Activated naive CD4-positive, alpha-beta T cell treated with anti-CD3 and anti-CD28 coated beads for 36 hours (primary cell): ENCODE data around the gene DMAC2. TPM values are rescaled to one million over a fixed set of nuclear protein-coding genes. Genes with fewer than 3 reads are reported as not detected.
"Not testable (repeated sequence)": the region's sequence is repeated elsewhere in the genome, so short reads cannot be mapped to it uniquely, and the experiment has no call there.

Experiments used
- CTCF ChIA-PET: fragments of 350-600 bp; sonication (Branson Sonifier 250); formaldehyde crosslinking; loops from one replicate; lab custom pipeline; 2021; ENCODE audit warnings: antibody characterized with exemption; lab: Charles Lee
- DNase-seq: peaks from one replicate; pipeline ENCODE4 v3.0.0-alpha.2; 2020
- H3K27ac Mint-ChIP-seq: one replicate; pipeline ENCODE4 v1.8.0; 2021; ENCODE audit warnings: mild to moderate bottlenecking, mixed read lengths
- H3K27me3 Mint-ChIP-seq: one replicate; pipeline ENCODE4 v1.8.0; 2021; ENCODE audit warnings: low read depth, mixed read lengths
- H3K36me3 Mint-ChIP-seq: one replicate; pipeline ENCODE4 v1.8.0; 2021; ENCODE audit warnings: low read depth, mixed read lengths
- H3K4me1 Mint-ChIP-seq: one replicate; pipeline ENCODE4 v1.8.0; 2021; ENCODE audit warnings: low read depth, mixed read lengths
- H3K4me3 Mint-ChIP-seq: one replicate; pipeline ENCODE4 v1.8.0; 2021; ENCODE audit warnings: mild to moderate bottlenecking, moderate library complexity, mixed read lengths
- H3K9me3 Mint-ChIP-seq: one replicate; pipeline ENCODE4 v1.8.0; 2021; ENCODE audit warnings: mixed read lengths
- intact Hi-C: fragments of 100-400 bp; cut with micrococcal nuclease; formaldehyde crosslinking; loops from one replicate; pipeline ENCODE4 v1.15.1; 2023
- total RNA-seq, 2 experiments: library from RNA; stranded (reverse); gene quantifications; one replicate each; pipeline ENCODE4 v1.2.3, GENCODE V29; 2021

Gene DMAC2
- total RNA-seq, 2 experiments from 2014 or later = 51.5 to 53.8 TPM

DNA sequence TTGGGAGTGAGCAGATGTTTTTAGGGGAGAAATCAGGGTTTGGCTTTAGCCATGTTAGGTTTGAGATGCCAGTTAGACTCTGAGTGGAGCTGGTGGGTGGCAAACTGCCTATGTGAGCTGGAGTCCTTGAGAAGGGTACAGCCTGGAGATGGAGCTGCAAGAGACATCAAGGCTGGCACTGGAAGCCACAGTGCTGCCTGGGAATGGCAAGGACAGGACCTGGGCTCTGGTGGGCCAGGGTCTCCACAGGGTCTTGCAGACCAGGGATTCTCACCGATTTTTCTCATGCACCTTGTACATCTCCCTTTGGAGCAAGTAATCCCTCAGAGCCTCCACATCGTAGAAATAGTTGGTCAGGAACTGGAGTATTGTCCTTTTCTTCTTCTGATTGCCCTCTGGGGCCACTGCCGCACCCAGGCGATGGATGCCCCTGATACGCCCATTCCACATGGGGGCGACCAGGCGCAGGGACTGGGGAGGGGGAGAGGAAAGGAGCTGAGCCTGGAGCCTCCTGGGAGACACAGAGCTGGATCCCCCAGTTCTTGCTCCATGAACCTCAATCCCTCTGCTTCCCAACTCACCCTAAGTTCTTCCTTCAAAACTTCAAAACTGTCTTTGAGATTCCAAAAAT lies 1.7 kb downstream of the DMAC2 start:
- Mint-ChIP-seq H3K36me3 (peaks cover 3% of the 10 kb centered on the region), H3K4me1 (peaks cover 13% of the 10 kb centered on the region), H3K27ac (no peak overlapping the region), H3K4me3 (peak overlapping the region; percentile 25), H3K27me3 (no peaks in the 10 kb centered on the region), H3K9me3 (no peaks in the 10 kb centered on the region)
- DNase-seq = no peak
- intact Hi-C loops = loop anchor here (2.0 to 5.0 kb wide), 2 partner anchors 86 to 129 kb away; partner anchors contain the start of gene TGFB1
- CTCF ChIA-PET = interaction anchor here (0.5 to 3.1 kb wide), 4 partner anchors 9 to 453 kb away, joined by 3 to 46 read pairs (median 3); no protein-coding TSS in a partner anchor

- Mint-ChIP-seq H3K36me3 (peaks cover 10% of the 10 kb centered on the region), H3K27ac (no peak overlapping the region), H3K27me3 (no peaks in the 10 kb centered on the region), H3K4me1 (peaks cover 13% of the 10 kb centered on the region), H3K9me3 (no peaks in the 10 kb centered on the region), H3K4me3 (no peak overlapping the region)
- DNase-seq = no peak
- CTCF ChIA-PET = interaction anchor here (0.6 to 2.0 kb wide), 3 partner anchors 13 to 127 kb away, joined by 4 to 9 read pairs (median 5); no protein-coding TSS in a partner anchor
- intact Hi-C loops = loop anchor here (5.0 kb wide), 1 partner anchor 84 kb away; the partner anchor contains the start of gene TGFB1
Measured at GRCh38 chr19:41436674-41436951, 3.1 kb downstream of the DMAC2 start.

- Mint-ChIP-seq H3K4me1 (peaks cover 13% of the 10 kb centered on the region), H3K4me3 (no peak overlapping the region), H3K9me3 (no peaks in the 10 kb centered on the region), H3K27me3 (no peaks in the 10 kb centered on the region), H3K27ac (no peak overlapping the region), H3K36me3 (peaks cover 10% of the 10 kb centered on the region)
- intact Hi-C loops = loop anchor here (5.0 kb wide), 1 partner anchor 84 kb away; the partner anchor contains the start of gene TGFB1
- CTCF ChIA-PET = interaction anchor here (0.6 to 2.0 kb wide), 4 partner anchors 13 to 142 kb away, joined by 4 to 9 read pairs (median 5); no protein-coding TSS in a partner anchor
- no peak for DNase-seq
Measured at GRCh38 chr19:41435936-41436673, 3.6 kb downstream of the DMAC2 start.

GRCh38 chr19:41435376-41435775 lies 4.3 kb downstream of the DMAC2 start:
- intact Hi-C loops = loop anchor here (5.0 kb wide), 1 partner anchor 83 kb away; the partner anchor contains the start of gene TGFB1
- not testable (repeated sequence) for H3K27ac Mint-ChIP-seq, H3K4me3 Mint-ChIP-seq, H3K9me3 Mint-ChIP-seq, DNase-seq, H3K36me3 Mint-ChIP-seq, H3K27me3 Mint-ChIP-seq
- H3K4me1 Mint-ChIP-seq = peaks cover 13% of the 10 kb centered on the region
- CTCF ChIA-PET = interaction anchor here (1.1 to 2.0 kb wide), 3 partner anchors 14 to 143 kb away, joined by 4 to 9 read pairs (median 5); no protein-coding TSS in a partner anchor

DNA sequence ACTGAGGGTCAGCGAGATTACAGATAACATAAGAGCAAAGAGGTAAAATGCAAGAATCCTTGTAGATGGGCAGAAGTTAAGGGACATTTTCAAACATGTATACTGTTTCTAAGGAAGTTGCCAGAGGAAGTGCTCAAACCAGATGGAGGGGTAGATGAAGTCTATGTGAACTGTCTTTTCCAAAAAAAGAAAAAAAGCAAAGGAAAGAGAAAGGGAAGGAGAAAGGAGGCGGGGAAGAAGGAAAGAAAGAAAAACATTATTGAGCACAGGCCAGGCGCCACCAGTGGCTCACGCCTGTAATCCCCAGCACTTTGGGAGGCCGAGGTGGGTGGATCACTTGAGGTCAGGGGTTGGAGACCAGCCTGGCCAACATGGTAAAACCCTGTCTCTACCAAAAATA lies 5.3 kb downstream of the DMAC2 start:
- no peak overlapping the region for H3K4me3 Mint-ChIP-seq
- intact Hi-C loops = no loop called here
- CTCF ChIA-PET = interaction anchor here (0.6 to 2.0 kb wide), 2 partner anchors 15 to 53 kb away, joined by 5 to 9 read pairs; no protein-coding TSS in a partner anchor

DNA sequence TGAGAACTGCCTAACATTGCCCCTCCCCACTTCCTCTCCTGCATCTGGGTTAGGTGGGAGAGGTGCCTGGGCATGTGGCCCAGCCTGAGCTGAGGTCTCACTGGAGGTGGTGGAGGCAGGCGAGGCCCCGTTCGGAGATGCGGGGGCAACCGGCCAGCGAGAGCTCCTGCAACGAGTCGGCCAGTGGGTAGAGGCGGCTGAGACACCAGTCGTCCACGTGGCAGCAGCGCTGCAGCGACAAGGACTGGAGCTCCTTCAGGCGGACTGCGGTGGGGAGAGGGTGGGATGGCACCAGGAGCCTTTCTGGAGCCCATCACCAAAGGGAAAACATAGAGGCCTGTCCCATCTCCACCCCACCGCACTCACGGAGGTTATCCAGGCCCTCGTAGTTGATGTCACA lies 6.5 kb downstream of the DMAC2 start:
- no peak overlapping the region for H3K4me3 Mint-ChIP-seq
- peaks cover 10% of the 10 kb centered on the region for H3K4me1 Mint-ChIP-seq
- CTCF ChIA-PET = interaction anchor here (0.6 kb wide), 1 partner anchor 904 kb away, joined by 3 read pairs; no protein-coding TSS in a partner anchor
- DNase-seq = no peak
- peak overlapping the region; percentile 53 for H3K27ac Mint-ChIP-seq
- H3K9me3 Mint-ChIP-seq = no peaks in the 10 kb centered on the region
- peaks cover 11% of the 10 kb centered on the region for H3K36me3 Mint-ChIP-seq
- intact Hi-C loops = no loop called here
- no peaks in the 10 kb centered on the region for H3K27me3 Mint-ChIP-seq

More for the DNA sequence above, 5.3 kb downstream of the DMAC2 start:
- no peak for DNase-seq
- H3K36me3 Mint-ChIP-seq = peaks cover 10% of the 10 kb centered on the region
- no peaks in the 10 kb centered on the region for H3K9me3 Mint-ChIP-seq
- H3K4me1 Mint-ChIP-seq = peaks cover 10% of the 10 kb centered on the region
- H3K27ac Mint-ChIP-seq = no peak overlapping the region
- no peaks in the 10 kb centered on the region for H3K27me3 Mint-ChIP-seq

DNA sequence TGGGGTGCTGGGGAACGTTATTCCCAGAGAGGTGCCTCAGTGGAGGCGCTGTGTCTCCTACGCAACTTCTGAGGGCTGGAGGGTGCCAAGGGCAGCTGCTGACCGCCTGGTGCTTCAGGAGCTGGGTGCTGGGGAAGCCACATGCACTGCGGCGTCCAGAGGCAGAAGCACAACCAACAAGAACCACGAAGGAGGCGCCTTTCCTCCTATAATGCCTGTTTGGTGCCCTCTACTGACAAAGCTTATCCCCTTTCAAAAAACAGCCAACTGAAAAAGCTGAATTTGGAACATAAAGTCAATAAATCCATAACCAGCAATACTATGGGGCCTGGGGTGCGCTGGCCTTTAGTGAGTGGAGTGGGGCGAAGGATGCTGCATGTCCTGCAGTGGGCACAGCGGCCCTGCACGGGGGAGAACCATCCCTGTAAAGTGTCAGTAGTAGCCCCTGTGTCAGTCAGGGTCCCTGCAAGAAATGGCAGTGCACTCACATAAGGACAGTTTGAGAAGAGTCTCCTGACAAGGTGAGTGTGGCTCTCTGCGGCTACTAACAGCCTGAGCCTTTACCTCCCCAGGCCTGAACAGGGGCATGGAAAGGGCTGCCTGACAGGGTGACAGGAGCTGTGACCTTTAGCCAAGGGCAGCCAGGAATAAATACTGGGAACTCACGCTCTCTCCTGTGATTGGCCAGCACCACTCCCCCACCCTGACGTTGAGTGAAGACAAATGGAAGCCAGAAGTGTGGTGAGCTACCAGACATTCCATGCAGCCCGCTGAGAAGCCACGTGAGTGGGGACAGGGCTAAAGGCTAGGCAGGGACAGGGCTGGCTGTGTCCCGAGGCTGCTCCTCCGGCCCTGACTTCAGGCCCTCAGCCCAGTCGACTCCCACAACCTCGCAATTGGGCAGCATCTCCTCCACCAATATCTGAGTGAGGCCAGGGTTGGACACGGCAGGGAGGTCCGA lies 8.0 kb downstream of the DMAC2 start:
- intact Hi-C loops = no loop called here
- no peak overlapping the region for H3K4me3 Mint-ChIP-seq
- H3K27me3 Mint-ChIP-seq = no peaks in the 10 kb centered on the region
- no peak for DNase-seq
- no peak overlapping the region for H3K27ac Mint-ChIP-seq
- H3K4me1 Mint-ChIP-seq = peaks cover 24% of the 10 kb centered on the region
- CTCF ChIA-PET = interaction anchor here (0.6 to 1.5 kb wide), 5 partner anchors 18 to 268 kb away, joined by 3 to 7 read pairs (median 4); no protein-coding TSS in a partner anchor
- no peaks in the 10 kb centered on the region for H3K9me3 Mint-ChIP-seq
- H3K36me3 Mint-ChIP-seq = peaks cover 8% of the 10 kb centered on the region

DNA sequence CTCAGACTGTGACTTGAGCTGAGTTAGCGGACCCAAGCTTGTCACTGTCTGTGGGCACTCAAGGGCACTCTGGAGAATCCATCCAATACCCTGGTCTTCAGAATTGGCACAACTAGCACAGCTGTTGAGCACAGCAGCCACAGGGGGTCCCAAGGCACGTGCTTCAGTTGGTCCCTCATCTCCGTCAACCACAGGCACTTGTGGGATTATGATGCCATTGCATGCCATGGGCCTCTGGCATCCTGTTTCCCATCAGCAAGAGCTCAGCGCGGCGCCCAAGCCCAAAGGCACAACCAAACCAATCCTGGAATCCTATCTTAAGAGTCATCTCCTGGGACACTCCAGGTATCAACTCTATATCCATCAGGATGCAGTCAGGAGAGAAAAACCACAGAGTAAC lies 8.8 kb downstream of the DMAC2 start:
- Mint-ChIP-seq H3K27me3 (no peaks in the 10 kb centered on the region), H3K4me1 (peaks cover 22% of the 10 kb centered on the region), H3K4me3 (no peak overlapping the region), H3K9me3 (no peaks in the 10 kb centered on the region), H3K36me3 (peaks cover 8% of the 10 kb centered on the region), H3K27ac (no peak overlapping the region)
- DNase-seq = no peak
- CTCF ChIA-PET = interaction anchor here (1.1 to 1.5 kb wide), 4 partner anchors 19 to 227 kb away, joined by 3 to 4 read pairs (median 4); no protein-coding TSS in a partner anchor
- intact Hi-C loops = no loop called here

DNA sequence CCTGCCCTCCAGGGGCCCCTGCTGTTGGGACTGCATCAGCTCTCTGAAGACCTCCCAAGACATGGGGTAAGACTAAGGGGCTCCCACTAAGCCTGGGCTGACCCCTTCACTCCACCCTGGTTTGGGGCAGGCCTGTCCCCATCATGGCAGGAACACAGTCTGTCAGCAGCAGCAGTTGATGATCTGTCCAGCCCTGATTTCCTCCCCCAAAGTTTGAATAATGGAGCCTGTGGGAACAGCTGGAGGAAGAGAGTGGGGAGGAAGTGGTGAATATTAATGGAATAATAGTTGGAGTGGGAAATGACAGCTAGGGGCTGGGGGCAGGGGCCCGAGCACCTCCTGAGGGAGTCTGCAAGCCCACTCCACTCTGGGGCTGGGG lies 11.2 kb downstream of the DMAC2 start:
- intact Hi-C loops = loop anchor here (5.0 kb wide), 1 partner anchor 226 kb away; no protein-coding TSS in a partner anchor
- no peak for DNase-seq
- H3K4me1 Mint-ChIP-seq = peaks cover 23% of the 10 kb centered on the region
- no peak overlapping the region for H3K4me3 Mint-ChIP-seq
- peak overlapping the region; percentile 41 for H3K27ac Mint-ChIP-seq
- peaks cover 8% of the 10 kb centered on the region for H3K36me3 Mint-ChIP-seq
- H3K9me3 Mint-ChIP-seq = no peaks in the 10 kb centered on the region
- H3K27me3 Mint-ChIP-seq = no peaks in the 10 kb centered on the region
- CTCF ChIA-PET = interaction anchor here (0.8 to 1.7 kb wide), 3 partner anchors 9 to 135 kb away, joined by 3 to 12 read pairs (median 3); partner anchors contain the start of gene DMAC2

DNA sequence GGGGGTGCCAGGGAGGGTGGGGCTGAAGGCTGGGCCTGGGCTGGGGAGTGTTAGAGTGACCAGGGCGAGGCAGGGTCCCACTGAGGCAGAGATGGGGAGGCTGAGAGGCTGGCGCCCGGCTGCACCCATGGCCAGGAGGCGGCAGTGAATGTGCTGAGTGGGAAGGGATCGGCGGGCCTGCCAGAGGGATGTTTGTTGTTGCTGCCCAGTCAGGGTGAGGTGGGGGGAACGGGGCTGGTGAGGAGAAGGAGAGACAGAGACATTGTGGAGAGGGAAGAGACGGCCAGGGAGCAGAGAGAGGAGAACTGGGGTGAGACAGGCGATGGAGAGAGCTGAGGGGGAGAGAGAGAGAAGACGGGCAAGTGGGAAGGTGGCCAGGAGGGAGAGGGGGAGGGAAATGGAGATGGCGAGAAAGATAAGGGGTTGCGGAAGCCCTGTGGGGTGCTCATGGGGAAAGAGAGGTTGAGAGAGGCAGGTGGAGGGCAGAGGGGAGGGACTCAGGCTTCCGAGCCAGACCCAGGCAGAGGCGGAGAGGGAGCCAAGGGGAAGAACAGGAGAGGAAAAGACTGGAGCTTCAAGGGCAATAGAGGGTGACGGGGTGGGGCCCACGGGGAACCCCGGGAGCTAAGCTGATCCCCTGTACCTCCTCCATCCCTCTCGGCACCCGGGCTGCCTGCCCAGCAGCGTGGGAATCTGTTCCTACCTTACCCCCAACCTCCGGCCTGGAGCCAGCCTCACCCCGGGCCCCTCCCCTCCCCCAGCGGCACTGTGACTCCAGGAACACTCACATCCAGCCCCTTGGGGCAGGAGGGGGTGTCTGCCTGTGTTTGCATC lies 11.8 kb downstream of the DMAC2 start:
- CTCF ChIA-PET = interaction anchor here (0.8 to 1.7 kb wide), 3 partner anchors 10 to 136 kb away, joined by 3 to 12 read pairs (median 3); partner anchors contain the start of gene DMAC2
- no peaks in the 10 kb centered on the region for H3K27me3 Mint-ChIP-seq
- intact Hi-C loops = loop anchor here (5.0 kb wide), 1 partner anchor 226 kb away; no protein-coding TSS in a partner anchor
- H3K4me3 Mint-ChIP-seq = peak overlapping the region; percentile 65
- peak overlapping the region; percentile 74 for H3K27ac Mint-ChIP-seq
- peak; percentile 26 for DNase-seq
- peaks cover 23% of the 10 kb centered on the region for H3K4me1 Mint-ChIP-seq
- peaks cover 8% of the 10 kb centered on the region for H3K36me3 Mint-ChIP-seq
- no peaks in the 10 kb centered on the region for H3K9me3 Mint-ChIP-seq
